Posterior vena cava (tissue), 2 donors: Measurements from ENCODE around the gene RHOG. TPM values are rescaled to one million over a fixed set of nuclear protein-coding genes. Genes with fewer than 3 reads are reported as not detected.

Source experiments
- DNase-seq: peaks from one replicate; pipeline ENCODE4 v3.0.0-alpha.2; 2020; ENCODE audit warnings: low spot score
- intact Hi-C, 2 donors: fragments of 100-400 bp; cut with DNase I; formaldehyde crosslinking; loops; one replicate each; pipeline versions ENCODE4 v1.14.1 to v1.14.2; 2022 to 2023
- total RNA-seq, 2 donors: library from RNA; stranded (reverse); fragmentation: NEBNext Ultra II Directional; extraction: Animal tissue kit (Norgen Biotek cat#: 25700); gene quantifications; one replicate each; pipeline ENCODE4 v1.2.1, GENCODE V29; 2021
- donor health status: DM: yes; HTN: yes; CAD: no.
- donor health status: DM: yes; HTN: yes; CAD: no.

Gene RHOG
- total RNA-seq, 2 donors from 2014 or later = 52.0 to 55.0 TPM

- no peak for DNase-seq
- intact Hi-C loops = no loop called here
These were observed 522 bp downstream of the RHOG start for GRCh38 chr11:3840004-3840869.

DNA sequence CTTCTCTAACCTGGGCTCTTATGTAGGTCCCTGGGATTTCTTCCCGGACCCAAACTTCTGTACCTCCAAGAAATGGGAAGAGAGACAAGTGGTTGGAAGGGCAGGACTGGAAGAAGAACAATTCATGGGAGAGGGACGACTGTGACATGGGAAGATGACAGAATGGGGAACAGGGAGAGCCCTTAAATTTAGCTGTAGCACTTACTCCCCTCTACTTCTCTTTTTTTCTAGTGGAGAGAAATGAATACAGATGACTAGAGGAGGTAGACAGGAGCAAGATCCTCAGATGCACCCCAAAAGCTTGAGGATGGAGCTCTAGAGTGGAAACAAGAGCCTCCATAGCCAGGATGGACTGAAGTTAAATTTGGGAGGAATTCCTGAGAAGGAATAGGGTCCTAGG lies 2.3 kb downstream of the RHOG start:
- no peak for DNase-seq
- intact Hi-C loops = no loop called here

- intact Hi-C loops = no loop called here
- peak; percentile 79 for DNase-seq
These were observed 3.0 kb downstream of the RHOG start for GRCh38 chr11:3837793-3838192.

- peak; percentile 84 for DNase-seq
- intact Hi-C loops = no loop called here
These were observed 3.9 kb downstream of the RHOG start for GRCh38 chr11:3836903-3837302.

- intact Hi-C loops = no loop called here
- DNase-seq = peak; percentile 62
These were observed 5.0 kb downstream of the RHOG start for GRCh38 chr11:3835751-3836150.

- intact Hi-C loops = loop anchor here in 1 of 2 donors (5.0 kb wide), 1 partner anchor 38 kb away; the partner anchor contains the start of gene NUP98
These were observed 5.9 kb downstream of the RHOG start for GRCh38 chr11:3834664-3835461.

GRCh38 chr11:3834349-3834663 lies 6.5 kb downstream of the RHOG start:
- DNase-seq = no peak
- intact Hi-C loops = loop anchor here in 1 of 2 donors (5.0 kb wide), 1 partner anchor 37 kb away; the partner anchor contains the start of gene NUP98

More at GRCh38 chr11:3834664-3835461, 5.9 kb downstream of the RHOG start:
- DNase-seq = peak; percentile 86

- DNase-seq = no peak
These were observed 7.3 kb downstream of the RHOG start for GRCh38 chr11:3833449-3833848.

GRCh38 chr11:3832816-3833215 lies 7.9 kb downstream of the RHOG start:
- no peak for DNase-seq
- intact Hi-C loops = loop anchor here in 1 of 2 donors (5.0 kb wide), 1 partner anchor 36 kb away; the partner anchor contains the start of gene NUP98

More at GRCh38 chr11:3833449-3833848, 7.3 kb downstream of the RHOG start:
- intact Hi-C loops = loop anchor here in 1 of 2 donors (5.0 kb wide), 1 partner anchor 36 kb away; the partner anchor contains the start of gene NUP98

GRCh38 chr11:3831378-3832239 lies 9.2 kb downstream of the RHOG start:
- intact Hi-C loops = loop anchor here in 1 of 2 donors (5.0 kb wide), 1 partner anchor 34 kb away; the partner anchor contains the start of gene NUP98
- no peak for DNase-seq

- intact Hi-C loops = loop anchor here in 1 of 2 donors (5.0 kb wide), 1 partner anchor 33 kb away; the partner anchor contains the start of gene NUP98
- DNase-seq = no peak
These were observed 10.0 kb downstream of the RHOG start for GRCh38 chr11:3830730-3831129.

- intact Hi-C loops = loop anchor here in 1 of 2 donors (5.0 kb wide), 1 partner anchor 33 kb away; the partner anchor contains the start of gene NUP98
- no peak for DNase-seq
These were observed 10.7 kb downstream of the RHOG start for GRCh38 chr11:3830088-3830487.

- intact Hi-C loops = no loop called here
- no peak for DNase-seq
These were observed 13.1 kb downstream of the RHOG start for GRCh38 chr11:3827434-3828186.

DNA sequence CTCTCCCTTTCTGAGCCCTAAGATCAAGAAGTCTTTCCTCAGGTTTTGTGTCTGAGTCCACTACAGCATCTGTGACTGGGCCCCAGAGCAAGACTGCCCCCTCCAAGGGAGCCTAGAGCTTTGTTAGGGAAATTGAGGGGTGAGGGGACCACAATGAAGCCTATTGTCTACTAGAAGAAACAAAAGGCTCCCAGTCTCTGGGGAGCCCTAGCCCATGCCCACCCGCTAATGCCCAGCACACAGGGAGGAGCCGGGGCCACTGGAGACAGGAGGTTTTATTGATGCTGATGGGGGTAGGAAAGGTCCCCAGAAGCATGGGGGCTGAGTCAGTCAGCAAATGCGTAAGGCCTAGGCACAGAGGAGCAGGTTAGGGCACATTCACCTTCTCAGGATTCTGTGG lies 14.0 kb downstream of the RHOG start:
- no peak for DNase-seq
- intact Hi-C loops = no loop called here

GRCh38 chr11:3825473-3826154 lies 15.1 kb downstream of the RHOG start:
- intact Hi-C loops = no loop called here
- no peak for DNase-seq

DNA sequence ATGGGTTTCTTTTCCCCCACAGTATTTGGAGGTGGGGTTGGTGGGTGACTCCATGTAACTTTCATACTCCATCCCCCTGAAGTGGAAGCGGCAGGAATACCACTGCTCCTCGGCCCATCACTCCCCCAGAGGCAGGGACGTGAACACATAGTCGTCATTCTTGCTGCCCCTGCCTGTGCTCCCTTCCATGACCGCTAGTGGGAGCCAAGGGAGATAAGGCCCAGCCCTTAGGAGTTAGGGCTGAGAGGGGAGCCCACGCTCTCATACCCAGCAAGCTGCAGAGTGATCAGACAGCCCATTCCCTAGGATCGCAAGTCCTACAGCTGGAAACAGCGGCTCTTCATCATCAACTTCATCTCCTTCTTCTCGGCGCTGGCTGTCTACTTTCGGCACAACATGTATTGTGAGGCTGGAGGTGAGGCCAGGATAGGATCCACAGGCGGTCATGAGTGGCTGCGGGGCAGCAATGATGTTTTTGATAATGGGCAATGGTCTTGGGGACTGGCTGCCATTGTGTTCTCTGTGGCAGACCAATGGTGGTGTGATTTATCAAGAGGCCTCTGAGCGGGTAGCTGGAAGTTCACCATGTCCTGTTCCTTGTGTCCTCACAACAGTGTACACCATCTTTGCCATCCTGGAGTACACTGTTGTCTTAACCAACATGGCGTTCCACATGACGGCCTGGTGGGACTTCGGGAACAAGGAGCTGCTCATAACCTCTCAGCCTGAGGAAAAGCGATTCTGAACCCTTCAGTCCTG lies 15.9 kb downstream of the RHOG start:
- intact Hi-C loops = no loop called here
- peak; percentile 88 for DNase-seq
